A673 (cell line): ENCODE results near the gene MEGF6. TPM values are rescaled to one million over a fixed set of nuclear protein-coding genes. Genes with fewer than 3 reads are reported as not detected.

Experiments used
- BruUV-seq: library from RNA; stranded (reverse); fragments of 400-500 nt; replicated peaks from 2 replicates; lab custom pipeline; 2021; lab: Mats Ljungman, UMichigan
- CTCF ChIA-PET: fragments of 300-600 bp; sonication (Branson Sonifier 250); formaldehyde crosslinking; loops from one replicate; lab custom pipeline; 2022; ENCODE audit warnings: antibody characterized with exemption; lab: Charles Lee
- POLR2A ChIA-PET: fragments of 300-600 bp; sonication (Branson Sonifier 250); formaldehyde crosslinking; loops from one replicate; lab custom pipeline; 2022; ENCODE audit warnings: antibody characterized with exemption; ENCODE audit not compliant: low non-redundant PET; lab: Charles Lee
- DNase-seq: peaks from one replicate; pipeline ENCODE4 v3.0.0-alpha.2; 2015; ENCODE audit warnings: low spot score
- H3K27ac ChIP-seq: fragments of 200-600 bp; sonication (generic); 2 replicates; pipeline ENCODE4 v1.5.1; 2016; ENCODE audit warnings: mixed run types, low read depth, mild to moderate bottlenecking, mixed read lengths, antibody characterized with exemption, low read length; ENCODE audit not compliant: poor library complexity, severe bottlenecking
- H3K27me3 ChIP-seq: fragments of 200-600 bp; sonication (generic); replicated peaks from 2 replicates; pipeline ENCODE4 v1.6.1; 2017; ENCODE audit warnings: mixed run types, low read depth, mild to moderate bottlenecking, mixed read lengths, antibody characterized with exemption, low read length; ENCODE audit not compliant: insufficient read depth, poor library complexity
- H3K36me3 ChIP-seq: fragments of 200-600 bp; sonication (generic); 2 replicates; pipeline ENCODE4 v1.6.1; 2016; ENCODE audit warnings: mixed run types, mild to moderate bottlenecking, mixed read lengths, antibody characterized with exemption, low read length; ENCODE audit not compliant: insufficient read depth, poor library complexity, severe bottlenecking
- H3K4me1 ChIP-seq: fragments of 200-600 bp; sonication (generic); 2 replicates; pipeline ENCODE4 v1.6.1; 2017; ENCODE audit warnings: mixed run types, mild to moderate bottlenecking, mixed read lengths, antibody characterized with exemption, low read length; ENCODE audit not compliant: insufficient read depth, poor library complexity, severe bottlenecking
- H3K4me3 ChIP-seq: fragments of 200-600 bp; sonication (generic); 2 replicates; pipeline ENCODE4 v1.5.1; 2016; ENCODE audit warnings: low read depth, mixed run types, mild to moderate bottlenecking, mixed read lengths, low read length; ENCODE audit not compliant: poor library complexity, severe bottlenecking
- H3K9me3 ChIP-seq: fragments of 200-600 bp; sonication (generic); 2 replicates; pipeline ENCODE4 v1.6.1; 2016; ENCODE audit warnings: mixed run types, low read depth, mild to moderate bottlenecking, mixed read lengths, antibody characterized with exemption, low read length; ENCODE audit not compliant: poor library complexity, severe bottlenecking
- CTCF ChIP-seq: fragments of 300-800, 200-600 bp; sonication (generic); conservative IDR thresholded peaks from 2 replicates; pipeline ENCODE4 v1.5.1; 2017; ENCODE audit warnings: low read depth, mild to moderate bottlenecking, antibody characterized with exemption, low read length, moderate library complexity, mixed read lengths
- EZH2 ChIP-seq: fragments of 200-600 bp; sonication (generic); IDR thresholded peaks from 2 replicates; pipeline ENCODE4 v1.6.1; 2017; ENCODE audit warnings: borderline replicate concordance, low read depth, mild to moderate bottlenecking, mixed read lengths, antibody characterized with exemption, low read length; ENCODE audit not compliant: poor library complexity, severe bottlenecking
- intact Hi-C: fragments of 100-400 bp; cut with micrococcal nuclease; formaldehyde crosslinking; loops from one replicate; pipeline ENCODE4 v1.10.0; 2022; ENCODE audit not compliant: unreplicated experiment
- total RNA-seq: library from RNA; stranded (reverse); gene quantifications from 2 replicates; pipeline ENCODE4 v1.2.3, GENCODE V29; 2021

MEGF6 gene
- total RNA-seq, 1 experiment from 2014 or later, result 2.8 TPM

- BruUV-seq, result no TSS peak
- Histone ChIP-seq H3K27ac (no peak overlapping the region), H3K27me3 (no peaks in the 10 kb centered on the region), H3K36me3 (no peaks in the 10 kb centered on the region), H3K4me1 (no peaks in the 10 kb centered on the region), H3K9me3 (no peaks in the 10 kb centered on the region), H3K4me3 (no peak overlapping the region)
- no peak for DNase-seq
- ChIA-PET CTCF (interaction anchor here (1.1 kb wide), 1 partner anchor 11 kb away, joined by 5 read pairs; no protein-coding TSS in a partner anchor), POLR2A (no interaction called here)
- TF ChIP-seq EZH2 (no peak), CTCF (no peak)
- intact Hi-C loops, result no loop called here
Observed at GRCh38 chr1:3463891-3464648, 147.2 kb downstream of the MEGF6 start.

- no peaks in the 10 kb centered on the region for H3K9me3 ChIP-seq
- H3K27me3 ChIP-seq, result no peaks in the 10 kb centered on the region
- BruUV-seq, result no TSS peak
- intact Hi-C loops, result no loop called here
- no peak overlapping the region for H3K27ac ChIP-seq
- POLR2A ChIA-PET, result no interaction called here
- H3K36me3 ChIP-seq, result no peaks in the 10 kb centered on the region
- TF ChIP-seq CTCF (no peak), EZH2 (no peak)
- no peaks in the 10 kb centered on the region for H3K4me1 ChIP-seq
- DNase-seq, result no peak
- H3K4me3 ChIP-seq, result no peak overlapping the region
- CTCF ChIA-PET, result interaction anchor here (1.1 kb wide), 1 partner anchor 10 kb away, joined by 5 read pairs; no protein-coding TSS in a partner anchor
Observed at GRCh38 chr1:3463408-3463863, 147.9 kb downstream of the MEGF6 start.

DNA sequence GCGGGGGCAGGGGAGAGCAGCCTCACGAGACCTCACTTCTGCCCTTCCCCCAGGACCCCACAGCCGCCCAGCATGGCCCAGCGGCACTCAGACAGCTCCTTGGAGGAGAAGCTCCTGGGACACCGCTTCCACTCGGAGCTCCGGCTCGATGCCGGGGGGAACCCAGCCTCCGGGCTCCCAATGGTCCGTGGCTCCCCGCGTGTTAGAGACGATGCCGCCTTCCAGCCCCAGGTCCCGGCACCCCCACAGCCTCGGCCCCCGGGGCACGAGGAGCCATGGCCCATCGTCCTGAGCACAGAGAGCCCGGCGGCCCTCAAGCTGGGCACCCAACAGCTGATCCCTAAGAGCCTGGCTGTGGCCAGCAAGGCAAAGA lies 148.3 kb downstream of the MEGF6 start:
- TF ChIP-seq CTCF, result no peak
- no peak for TF ChIP-seq EZH2
- Histone ChIP-seq H3K36me3 (no peaks in the 10 kb centered on the region), H3K9me3 (no peaks in the 10 kb centered on the region), H3K4me3 (no peak overlapping the region), H3K27me3 (no peaks in the 10 kb centered on the region), H3K27ac (no peak overlapping the region), H3K4me1 (no peaks in the 10 kb centered on the region)
- CTCF ChIA-PET, result interaction anchor here (1.1 kb wide), 1 partner anchor 10 kb away, joined by 5 read pairs; no protein-coding TSS in a partner anchor
- no peak for DNase-seq
- no TSS peak for BruUV-seq
- POLR2A ChIA-PET, result no interaction called here
- intact Hi-C loops, result no loop called here
